NAMALWA (cell line): ENCODE results near the gene IGSF10.
"Not testable (repeated sequence)": the region's sequence is repeated elsewhere in the genome, so short reads cannot be mapped to it uniquely, and the experiment has no call there.

Experiments
- DNase-seq: peaks from one replicate; pipeline ENCODE4 v3.0.0-alpha.2; 2015; ENCODE audit warnings: low spot score

IGSF10 gene

GRCh38 chr3:151460774-151461450 is at the start of gene IGSF10:
Gene IGSF10 (minus strand): TSS chr3:151461061. CDS start chr3:151458709, 2,352 bp downstream.
- DNase-seq, result no peak

- DNase-seq, result not testable (repeated sequence)
These were observed 48.7 kb upstream of the IGSF10 start for GRCh38 chr3:151509468-151510135.

- no peak for DNase-seq
These were observed 43.7 kb upstream of the IGSF10 start for GRCh38 chr3:151504606-151505005.

- no peak for DNase-seq
These were observed 42.2 kb upstream of the IGSF10 start for GRCh38 chr3:151503074-151503473.

GRCh38 chr3:151501923-151502632 is 41.2 kb upstream of the IGSF10 start:
- no peak for DNase-seq

- no peak for DNase-seq
These were observed 40.5 kb upstream of the IGSF10 start for GRCh38 chr3:151501171-151501922.

- DNase-seq, result no peak
These were observed 38.3 kb upstream of the IGSF10 start for GRCh38 chr3:151499168-151499567.

GRCh38 chr3:151491525-151491924 is 30.7 kb upstream of the IGSF10 start:
- no peak for DNase-seq

GRCh38 chr3:151487833-151488232 is 27.0 kb upstream of the IGSF10 start:
- DNase-seq, result not testable (repeated sequence)

- no peak for DNase-seq
These were observed 23.2 kb upstream of the IGSF10 start for GRCh38 chr3:151483961-151484520.

GRCh38 chr3:151483488-151483887 is 22.6 kb upstream of the IGSF10 start:
- DNase-seq, result no peak

GRCh38 chr3:151480492-151480891 is 19.6 kb upstream of the IGSF10 start:
- DNase-seq, result no peak

- no peak for DNase-seq
These were observed 18.6 kb upstream of the IGSF10 start for GRCh38 chr3:151479452-151479851.

GRCh38 chr3:151478335-151478697 is 17.5 kb upstream of the IGSF10 start:
- no peak for DNase-seq

- DNase-seq, result no peak
These were observed 16.9 kb upstream of the IGSF10 start for GRCh38 chr3:151477591-151478334.

GRCh38 chr3:151476344-151477018 is 15.6 kb upstream of the IGSF10 start:
- no peak for DNase-seq

GRCh38 chr3:151468284-151468917 is 7.5 kb upstream of the IGSF10 start:
- peak; percentile 79 for DNase-seq

- peak; percentile 34 for DNase-seq
These were observed 6.2 kb upstream of the IGSF10 start for GRCh38 chr3:151467069-151467468.

- no peak for DNase-seq
These were observed 2.1 kb upstream of the IGSF10 start for GRCh38 chr3:151462991-151463390.

- no peak for DNase-seq
These were observed 1.5 kb upstream of the IGSF10 start for GRCh38 chr3:151462278-151462780.
